ENCODE measurements around the gene ACCS.

The ACCS gene

GRCh38 chr11:44057340-44057739 lies 8.7 kb upstream of the ACCS start:
- peak; percentile 25 for TF ChIP-seq CTCF (conservative IDR thresholded peaks at IDR 0.05; ENCODE audit: low read depth, low read length)
- H3K4me3 ChIP-seq (ENCODE audit: low read depth, low read length): no peak overlapping the region
- DNase-seq (ENCODE audit: low read depth): peak; percentile 18

GRCh38 chr11:44058275-44058674 lies 7.8 kb upstream of the ACCS start:
- H3K4me3 ChIP-seq (ENCODE audit: low read depth, low read length): no peak overlapping the region
- TF ChIP-seq CTCF (conservative IDR thresholded peaks at IDR 0.05; ENCODE audit: low read depth, low read length): no peak

GRCh38 chr11:44065161-44065661 lies 859 bp upstream of the ACCS start:
- H3K4me3 ChIP-seq (ENCODE audit: low read depth, low read length): no peak overlapping the region
- peak; percentile 11 for DNase-seq (ENCODE audit: low read depth)
- TF ChIP-seq CTCF (conservative IDR thresholded peaks at IDR 0.05; ENCODE audit: low read depth, low read length): no peak

More at GRCh38 chr11:44058275-44058674, 7.8 kb upstream of the ACCS start:
- DNase-seq (ENCODE audit: low read depth): no peak

GRCh38 chr11:44066732-44067141 lies 667 bp downstream of the ACCS start:
- DNase-seq (ENCODE audit: low read depth): peak; percentile 84
- TF ChIP-seq CTCF (conservative IDR thresholded peaks at IDR 0.05; ENCODE audit: low read depth, low read length): no peak
- H3K4me3 ChIP-seq (ENCODE audit: low read depth, low read length): peak overlapping the region; percentile 75

GRCh38 chr11:44067266-44067665 lies 1.2 kb downstream of the ACCS start:
- DNase-seq (ENCODE audit: low read depth): no peak
- TF ChIP-seq CTCF (conservative IDR thresholded peaks at IDR 0.05; ENCODE audit: low read depth, low read length): no peak
- peak overlapping the region; percentile 75 for H3K4me3 ChIP-seq (ENCODE audit: low read depth, low read length)

- H3K4me3 ChIP-seq (ENCODE audit: low read depth, low read length): no peak overlapping the region
- DNase-seq (ENCODE audit: low read depth): no peak
- no peak for TF ChIP-seq CTCF (conservative IDR thresholded peaks at IDR 0.05; ENCODE audit: low read depth, low read length)
Measured at GRCh38 chr11:44068180-44068579, 2.1 kb downstream of the ACCS start.

GRCh38 chr11:44071157-44071556 lies 5.1 kb downstream of the ACCS start:
- no peak for DNase-seq (ENCODE audit: low read depth)
- no peak for TF ChIP-seq CTCF (conservative IDR thresholded peaks at IDR 0.05; ENCODE audit: low read depth, low read length)
- H3K4me3 ChIP-seq (ENCODE audit: low read depth, low read length): no peak overlapping the region

Measured in choroid plexus epithelial cell (primary cell).